NCI-H2227 (cell line): ENCODE results near the gene KRTAP5-1.

Experiments
- DNase-seq: peaks from one replicate; lab custom pipeline; 2025; ENCODE audit not compliant: unreplicated experiment; lab: John Stamatoyannopoulos, UW

The KRTAP5-1 gene

GRCh38 chr11:1572197-1573076 is 12.6 kb downstream of the KRTAP5-1 start, which contains the start of gene DUSP8:
DUSP8 (minus strand) TSS chr11:1572271; CDS start chr11:1565826, 6,445 bp downstream.
- DNase-seq: peak; percentile 94

- no peak for DNase-seq
These were observed 13.3 kb downstream of the KRTAP5-1 start for GRCh38 chr11:1571760-1572196.

GRCh38 chr11:1570896-1571759 is 14.0 kb downstream of the KRTAP5-1 start:
- DNase-seq: peak; percentile 78

GRCh38 chr11:1570531-1570895 is 14.6 kb downstream of the KRTAP5-1 start:
- no peak for DNase-seq

GRCh38 chr11:1570001-1570453 is 15.1 kb downstream of the KRTAP5-1 start:
- DNase-seq: no peak

GRCh38 chr11:1569251-1569780 is 15.8 kb downstream of the KRTAP5-1 start:
- no peak for DNase-seq

GRCh38 chr11:1568441-1568911 is 16.6 kb downstream of the KRTAP5-1 start:
- DNase-seq: peak; percentile 88

GRCh38 chr11:1567721-1568100 is 17.4 kb downstream of the KRTAP5-1 start:
- no peak for DNase-seq

- no peak for DNase-seq
These were observed 17.9 kb downstream of the KRTAP5-1 start for GRCh38 chr11:1567052-1567720.

GRCh38 chr11:1566381-1567051 is 18.6 kb downstream of the KRTAP5-1 start:
- no peak for DNase-seq

GRCh38 chr11:1565904-1566247 is 19.2 kb downstream of the KRTAP5-1 start:
- no peak for DNase-seq

GRCh38 chr11:1565173-1565903 is 19.7 kb downstream of the KRTAP5-1 start:
- no peak for DNase-seq

- DNase-seq: peak; percentile 75
These were observed 20.4 kb downstream of the KRTAP5-1 start for GRCh38 chr11:1564535-1565172.

GRCh38 chr11:1563697-1564534 is 21.2 kb downstream of the KRTAP5-1 start:
- no peak for DNase-seq

GRCh38 chr11:1563149-1563638 is 21.9 kb downstream of the KRTAP5-1 start:
- DNase-seq: no peak

GRCh38 chr11:1562469-1563148 is 22.5 kb downstream of the KRTAP5-1 start:
- no peak for DNase-seq

GRCh38 chr11:1561955-1562354 is 23.1 kb downstream of the KRTAP5-1 start:
- DNase-seq: no peak

- DNase-seq: no peak
These were observed 23.8 kb downstream of the KRTAP5-1 start for GRCh38 chr11:1561266-1561665.
